ENCODE results near the gene HEMGN.

Gene HEMGN

DNA sequence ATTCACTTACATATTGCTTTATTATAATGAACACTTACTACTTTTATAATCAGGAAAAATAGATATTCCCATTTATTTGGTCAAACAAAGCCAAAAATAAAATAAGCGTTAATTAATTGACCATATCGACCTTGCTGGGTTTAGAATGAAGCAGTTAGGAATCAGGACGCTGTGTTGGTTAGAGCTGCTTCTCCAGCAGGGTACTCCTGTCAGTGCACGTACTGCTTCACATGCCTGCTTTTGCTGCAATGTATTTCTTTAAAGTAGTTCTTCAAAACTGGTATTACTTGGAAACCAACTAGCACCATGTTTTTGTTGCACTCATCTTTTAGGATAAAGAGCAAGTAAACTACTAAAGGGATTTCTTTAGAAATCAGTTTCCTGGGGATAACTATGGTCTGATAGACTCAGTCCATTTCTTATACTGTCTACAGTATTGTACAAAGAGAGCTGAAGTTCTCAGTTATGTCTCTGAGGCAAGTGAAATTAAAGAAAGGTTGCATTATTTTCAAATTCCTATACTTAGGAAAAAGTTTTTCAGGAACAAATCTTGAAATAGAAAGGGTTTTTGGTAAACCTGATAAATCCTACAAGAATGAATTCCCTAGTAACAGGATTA, 8.9 kb downstream of the HEMGN start:
- DNase-seq (ENCODE audit: low read depth) = no peak

DNA sequence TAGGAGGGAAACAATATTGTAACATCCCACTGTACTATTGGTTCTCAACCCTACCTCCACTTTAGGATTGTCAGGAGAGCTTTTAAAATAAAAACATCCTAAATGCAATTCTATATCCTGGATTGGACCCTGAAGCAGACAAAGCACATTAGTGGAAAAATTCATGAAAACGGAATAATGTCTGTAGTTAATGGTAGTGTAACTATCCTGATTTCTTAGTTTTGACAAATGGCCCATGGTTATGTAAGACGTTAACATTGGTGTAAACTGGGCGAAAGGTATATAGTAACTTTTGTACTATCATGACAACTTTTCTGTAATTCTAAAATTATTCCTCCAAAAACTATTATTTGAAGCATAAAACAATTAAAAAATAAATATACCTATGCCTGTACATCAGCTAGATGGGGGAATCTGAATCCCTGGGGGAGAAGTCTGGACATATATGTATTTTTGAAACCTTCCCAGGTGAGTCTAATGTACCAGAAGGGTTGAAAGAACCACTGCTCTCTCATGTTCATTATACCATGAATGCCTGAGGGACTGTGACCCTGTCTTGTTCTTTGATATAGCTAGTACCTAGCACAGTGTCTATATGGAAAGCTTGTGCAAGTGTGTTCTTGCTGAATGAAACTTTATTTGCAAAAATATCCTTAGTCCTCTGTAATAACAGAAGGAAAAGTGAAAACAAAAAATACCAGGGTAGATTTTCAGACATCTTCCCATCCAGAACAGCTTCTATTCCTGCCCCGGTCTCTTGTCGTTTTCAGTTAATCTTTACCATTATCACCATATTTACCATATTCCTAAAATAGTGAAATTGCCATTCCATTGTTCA, 12.3 kb downstream of the HEMGN start:
- no peak for DNase-seq (ENCODE audit: low read depth)

DNA sequence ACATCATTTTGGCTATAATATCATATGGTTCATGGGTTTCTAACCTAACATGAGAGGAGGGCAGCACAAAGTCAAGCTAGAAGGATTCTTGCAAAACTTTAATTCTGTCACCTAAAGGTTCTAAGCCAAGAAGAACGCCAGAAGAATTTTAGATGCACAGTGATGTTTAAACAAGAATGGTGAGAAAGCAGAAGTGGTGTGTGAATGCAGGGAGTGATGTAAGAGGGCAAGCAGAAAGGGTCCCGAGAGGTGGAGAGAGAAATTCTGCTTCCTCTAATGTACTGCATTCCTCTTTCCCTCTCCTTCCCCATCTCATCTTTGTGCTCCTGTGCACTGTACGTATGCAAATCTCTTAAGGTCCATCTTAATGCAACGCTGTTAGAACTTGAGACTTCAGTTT, 13.6 kb downstream of the HEMGN start:
- no peak for DNase-seq (ENCODE audit: low read depth)

DNA sequence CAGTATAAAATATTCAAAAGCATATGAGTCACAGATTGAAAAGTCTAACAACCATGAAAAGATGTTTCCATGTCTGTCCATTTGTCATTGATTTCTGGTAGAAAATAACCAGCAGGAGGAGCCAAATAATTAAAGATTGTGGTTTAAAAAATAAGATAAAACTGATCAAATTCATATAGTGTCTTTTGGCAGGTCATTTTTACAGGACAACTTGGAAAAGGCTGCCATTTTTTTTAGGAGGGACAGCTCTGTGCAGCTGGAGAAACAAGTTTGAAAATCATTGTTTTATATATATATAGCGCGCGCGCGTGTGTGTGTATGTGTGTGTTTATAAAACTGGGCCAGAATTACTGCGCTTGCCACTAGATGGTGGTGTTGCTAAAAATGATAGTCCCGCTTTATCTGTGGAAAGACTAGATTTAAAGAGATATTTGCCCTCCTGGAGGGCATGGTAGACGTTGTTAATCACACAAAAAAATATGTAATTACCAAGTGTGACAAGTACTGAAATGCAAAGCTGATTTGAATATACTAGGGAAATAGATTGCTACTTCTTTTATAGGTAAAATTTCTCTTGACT, 14.4 kb downstream of the HEMGN start:
- DNase-seq (ENCODE audit: low read depth) = peak; percentile 59

DNA sequence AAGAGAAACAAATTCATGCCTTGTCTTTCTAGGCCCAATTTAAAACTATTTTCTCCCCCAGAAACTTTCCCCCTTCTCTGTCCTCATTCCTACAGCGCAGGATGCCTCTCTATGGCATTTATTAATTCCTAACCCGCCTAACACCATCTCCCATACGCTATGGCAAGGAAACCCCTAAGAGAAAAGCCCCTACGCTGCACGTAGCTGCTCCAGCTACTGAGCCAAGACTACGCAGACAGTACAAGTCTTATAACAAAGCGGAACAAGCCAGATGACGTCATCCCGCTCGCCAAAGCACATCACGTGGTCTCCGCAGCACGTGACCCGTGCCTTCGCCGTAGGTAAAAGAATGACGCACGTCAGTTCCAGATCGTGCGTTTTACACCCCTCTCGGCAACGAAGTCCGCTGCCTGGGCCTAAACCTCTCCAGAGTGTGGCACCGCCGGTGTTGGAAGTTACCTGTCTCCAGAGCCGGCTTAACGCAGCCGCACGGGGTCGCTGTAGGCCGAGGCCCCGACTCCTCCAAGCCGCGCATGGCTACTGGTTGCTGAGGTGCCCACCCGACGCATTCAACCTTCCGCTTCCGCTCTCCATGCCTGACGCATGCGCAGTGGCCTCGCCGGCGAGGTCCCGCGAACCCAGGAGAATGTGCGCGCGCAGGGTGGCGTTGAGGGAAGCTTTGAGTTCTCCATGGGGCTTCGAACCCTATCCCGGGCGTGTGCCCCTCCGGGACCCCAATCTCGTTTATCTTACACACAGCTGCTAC, 15.8 kb downstream of the HEMGN start, which contains the start of gene TRMO:
TRMO (minus strand) TSS at position 542 of the 766 bp plus-strand sequence; CDS start at position 535, 7 bp downstream.
- peak; percentile 97 for DNase-seq (ENCODE audit: low read depth)

DNA sequence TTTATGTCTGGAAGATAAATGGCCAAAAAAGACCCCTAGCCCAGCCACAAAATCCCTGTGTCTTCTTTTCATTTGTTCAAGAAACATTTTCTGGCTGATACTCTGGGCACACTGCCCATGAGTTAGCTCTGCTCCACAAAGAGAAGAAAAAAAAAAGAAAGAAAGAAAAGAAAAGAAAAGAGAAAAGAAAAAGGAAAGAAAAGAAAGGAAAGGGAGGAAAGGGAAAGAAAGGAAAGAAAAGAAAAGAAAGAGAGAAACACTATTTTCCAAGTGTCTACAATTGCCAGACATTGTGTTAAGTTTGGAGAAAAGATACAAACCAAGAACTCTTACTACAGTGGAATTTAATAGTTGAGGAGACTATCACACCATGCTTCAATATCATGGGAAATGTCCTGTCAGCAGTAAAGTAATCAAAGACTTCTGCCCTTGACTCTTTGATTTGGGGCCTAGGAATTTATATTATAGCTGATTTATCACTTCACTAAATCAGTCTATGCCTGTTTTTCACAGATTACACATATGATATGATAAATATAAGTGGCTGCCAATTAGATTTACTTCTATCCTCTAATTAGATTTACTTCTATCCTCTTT, 18.7 kb downstream of the HEMGN start:
- DNase-seq (ENCODE audit: low read depth) = no peak

DNA sequence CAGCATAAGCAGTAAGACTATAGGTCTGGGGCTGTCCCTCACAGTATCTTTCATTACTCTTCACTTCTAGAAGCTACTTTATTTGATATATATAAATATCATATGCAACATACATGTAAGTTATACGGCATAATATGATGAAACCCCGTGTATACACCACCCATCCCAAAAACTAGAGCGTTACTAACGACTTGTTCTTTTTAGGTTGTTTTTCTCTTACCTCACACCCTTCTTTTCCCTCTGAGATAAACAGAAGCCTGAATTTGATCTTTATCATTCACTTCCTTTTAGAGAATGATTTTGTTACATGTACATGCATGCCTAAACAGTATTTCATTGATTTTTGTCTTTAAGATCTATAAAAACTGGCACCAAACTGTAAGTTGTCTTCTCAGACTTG, 19.4 kb downstream of the HEMGN start:
- DNase-seq (ENCODE audit: low read depth) = no peak

DNA sequence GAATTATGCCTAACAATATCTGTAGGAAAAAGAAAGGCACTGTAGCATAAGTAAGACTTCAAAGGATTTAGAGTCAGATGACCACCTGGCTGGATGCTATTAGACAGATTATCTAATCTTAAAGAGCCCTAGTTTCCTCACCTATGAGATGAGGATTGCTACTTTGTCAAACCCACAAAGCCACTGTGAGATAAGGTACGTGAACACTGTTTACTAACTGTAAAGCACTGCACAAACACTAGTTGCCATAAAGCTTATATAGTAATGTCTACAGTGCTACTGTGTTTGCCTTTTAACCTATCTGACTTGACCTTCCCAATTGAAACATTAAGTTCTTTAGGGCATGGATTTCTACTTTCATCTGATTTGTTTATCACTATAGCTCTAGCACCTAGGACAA, 26.0 kb downstream of the HEMGN start:
- DNase-seq (ENCODE audit: low read depth) = no peak

DNA sequence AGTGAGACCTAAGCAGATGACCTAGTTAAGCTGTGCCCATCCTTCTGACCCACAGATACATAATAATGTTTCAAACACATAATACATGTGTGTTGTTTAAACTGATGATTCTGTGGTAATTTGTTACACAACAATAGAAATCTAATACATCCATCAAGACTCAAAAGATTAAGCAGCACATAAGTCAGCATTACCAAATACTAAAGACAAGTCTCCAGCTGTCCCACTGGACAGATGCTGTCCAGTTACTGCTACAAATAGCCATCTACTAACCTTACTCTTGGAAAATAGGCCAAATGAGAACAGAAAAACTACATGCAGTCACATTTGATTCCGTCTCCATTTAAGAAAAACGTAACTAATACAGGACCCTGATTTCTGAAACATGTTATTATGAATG, 26.4 kb downstream of the HEMGN start:
- no peak for DNase-seq (ENCODE audit: low read depth)

DNA sequence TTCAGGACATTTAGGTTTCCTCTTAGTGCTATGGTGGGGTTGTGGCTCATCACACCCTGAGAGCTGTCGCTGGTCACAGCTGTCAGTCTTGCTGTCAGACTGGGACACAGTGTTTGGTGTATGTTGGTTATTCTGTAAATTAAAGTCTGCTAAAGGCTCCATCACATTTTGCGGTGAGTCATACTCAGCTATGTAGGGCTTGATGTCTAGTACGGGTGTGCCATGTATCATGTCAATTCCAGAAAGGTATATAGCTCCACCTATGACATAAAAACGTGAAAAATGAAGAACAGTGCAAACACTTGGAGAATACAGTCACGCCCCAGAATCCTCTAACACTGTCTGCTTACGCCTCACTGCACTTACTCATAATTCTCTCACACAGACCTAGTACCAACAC, 27.6 kb downstream of the HEMGN start:
- no peak for DNase-seq (ENCODE audit: low read depth)

DNA sequence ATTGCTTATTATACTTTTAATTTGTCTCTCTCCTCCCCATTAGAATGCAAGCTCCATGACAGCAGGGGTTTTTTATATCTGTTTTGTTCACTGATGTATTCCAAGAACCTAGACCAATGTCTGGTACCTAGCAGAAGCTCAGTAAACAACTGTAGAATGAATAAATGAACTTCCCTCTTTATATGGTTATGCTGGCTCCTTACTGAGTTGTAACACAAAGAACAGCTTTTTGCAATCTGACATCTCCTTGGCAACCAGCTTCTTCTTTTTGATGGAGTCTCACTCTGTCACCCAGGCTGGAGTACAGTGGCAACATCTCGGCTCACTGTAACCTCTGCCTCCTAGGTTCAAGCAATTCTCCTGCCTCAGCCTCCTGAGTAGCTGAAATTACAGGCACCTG, 29.3 kb downstream of the HEMGN start:
- no peak for DNase-seq (ENCODE audit: low read depth)

DNA sequence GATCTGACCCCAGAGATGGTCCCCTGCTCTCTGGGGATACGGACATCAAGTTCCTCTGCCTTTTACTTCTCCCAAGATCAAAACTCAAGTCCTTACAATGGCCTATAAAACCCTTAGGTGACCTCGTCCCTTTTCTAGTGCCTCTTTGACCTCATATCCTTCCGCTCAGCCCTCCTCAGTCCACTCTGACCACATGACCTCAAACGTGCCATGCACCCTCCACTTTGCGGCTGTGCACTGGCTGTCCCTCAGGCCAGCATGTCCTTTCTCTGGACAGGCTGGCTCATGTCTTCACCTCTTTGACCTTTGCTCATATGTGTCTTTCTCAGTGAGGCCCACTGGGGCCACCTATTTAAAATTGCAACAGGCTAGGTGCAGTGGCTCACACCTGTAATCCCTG, 30.3 kb downstream of the HEMGN start:
- no peak for DNase-seq (ENCODE audit: low read depth)

DNA sequence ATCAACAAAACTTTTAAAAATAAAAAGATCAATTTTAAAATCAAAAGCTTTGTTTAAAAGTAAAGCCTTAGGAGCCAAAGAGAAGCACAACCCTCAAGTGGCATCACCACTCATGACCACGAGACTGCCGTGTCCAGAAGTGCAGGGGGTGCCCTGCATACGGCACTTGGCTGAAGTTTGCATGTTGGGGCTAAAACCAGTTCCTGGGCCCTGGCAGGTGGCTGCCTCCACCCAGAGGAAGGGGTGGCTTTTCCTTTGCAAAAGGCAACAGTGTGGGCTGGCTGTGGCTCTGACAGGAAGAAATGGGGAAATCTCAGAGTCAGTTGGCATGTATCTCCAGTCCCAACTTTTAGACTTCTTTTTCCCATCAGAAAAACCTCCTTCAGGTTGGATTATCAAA, 30.9 kb downstream of the HEMGN start:
- no peak for DNase-seq (ENCODE audit: low read depth)

DNA sequence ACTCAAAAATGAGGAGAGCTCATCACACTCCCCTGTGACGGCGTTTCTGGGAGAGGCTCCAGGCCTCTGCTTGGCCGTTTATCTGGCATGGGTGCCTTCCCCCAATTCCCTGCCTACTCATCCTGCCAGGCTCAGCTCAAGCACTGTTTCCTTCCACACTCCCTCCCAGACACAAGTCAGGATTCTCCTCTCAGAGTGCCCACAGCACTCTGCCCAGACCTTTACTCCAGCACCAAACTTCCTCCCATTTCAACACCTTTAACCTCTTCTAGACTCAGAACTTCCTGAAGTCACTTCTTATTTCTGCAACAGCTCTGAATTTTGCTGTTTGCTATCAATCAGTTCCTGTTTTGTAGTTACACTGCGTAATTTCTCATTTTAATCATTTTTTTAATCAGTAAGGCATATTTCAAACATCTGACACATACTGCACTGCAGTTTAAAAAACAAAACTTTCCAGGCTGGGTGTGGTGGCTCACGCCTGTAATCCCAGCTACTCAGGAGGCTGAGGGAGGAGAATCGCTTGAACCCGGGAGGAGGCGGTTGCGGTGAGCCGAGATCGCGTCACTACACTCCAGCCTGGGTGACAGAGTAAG, 31.6 kb downstream of the HEMGN start:
- DNase-seq (ENCODE audit: low read depth) = no peak

DNA sequence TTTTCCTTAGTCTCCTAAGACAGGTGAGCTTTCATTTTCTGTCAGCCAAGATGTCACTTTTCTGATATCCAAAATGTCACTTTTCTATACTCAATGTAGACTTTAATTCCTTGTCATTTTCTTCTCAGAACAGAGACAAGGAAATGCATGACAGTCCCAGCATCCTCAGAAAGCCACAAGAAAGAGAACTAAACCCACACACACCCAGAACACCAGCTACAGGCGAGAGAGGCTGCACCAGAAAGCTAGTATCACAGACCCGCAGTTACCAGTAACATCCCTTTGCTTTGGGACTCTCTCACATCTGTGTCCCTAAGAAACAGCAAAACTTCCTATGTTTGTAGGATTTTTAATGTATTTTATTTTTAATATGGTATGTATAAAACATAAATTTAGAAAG, 32.7 kb downstream of the HEMGN start:
- DNase-seq (ENCODE audit: low read depth) = no peak

DNA sequence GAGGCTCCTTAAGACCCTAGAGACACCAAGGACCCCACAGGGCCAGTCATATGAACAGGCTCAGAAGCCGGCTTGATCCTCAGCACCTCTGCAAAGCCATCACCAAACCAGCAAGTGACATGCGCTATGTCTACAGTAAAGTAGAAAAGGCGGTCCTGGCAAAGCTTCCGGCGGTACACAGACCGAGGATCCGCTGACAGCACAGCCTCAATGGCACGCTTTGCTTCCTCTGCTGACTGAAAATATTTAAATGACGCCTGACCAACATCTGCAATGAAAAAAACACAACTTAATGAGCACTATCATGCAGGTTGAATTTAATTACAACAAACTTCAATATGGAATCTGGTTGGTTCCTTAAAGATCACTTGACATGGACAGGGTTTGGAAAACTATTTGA, 33.2 kb downstream of the HEMGN start:
- no peak for DNase-seq (ENCODE audit: low read depth)

DNA sequence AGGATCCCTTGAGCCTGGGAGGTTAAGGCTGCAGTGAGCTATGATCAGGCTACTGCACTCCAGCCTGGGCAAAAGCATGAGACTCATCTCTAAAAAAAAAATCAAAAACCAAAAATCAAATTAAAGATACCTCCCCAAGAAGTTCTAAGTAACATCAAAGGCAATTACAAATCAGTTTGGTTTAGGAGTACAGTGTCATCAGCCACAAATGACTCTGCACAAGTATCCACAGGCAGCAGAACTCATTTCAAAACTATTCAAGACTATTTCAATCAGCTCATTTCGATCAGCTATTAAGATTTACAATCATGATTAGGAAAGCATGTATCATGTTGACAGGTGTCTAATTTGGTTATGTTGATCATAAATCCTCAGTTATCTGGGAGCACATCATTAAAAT, 34.8 kb downstream of the HEMGN start:
- no peak for DNase-seq (ENCODE audit: low read depth)

DNA sequence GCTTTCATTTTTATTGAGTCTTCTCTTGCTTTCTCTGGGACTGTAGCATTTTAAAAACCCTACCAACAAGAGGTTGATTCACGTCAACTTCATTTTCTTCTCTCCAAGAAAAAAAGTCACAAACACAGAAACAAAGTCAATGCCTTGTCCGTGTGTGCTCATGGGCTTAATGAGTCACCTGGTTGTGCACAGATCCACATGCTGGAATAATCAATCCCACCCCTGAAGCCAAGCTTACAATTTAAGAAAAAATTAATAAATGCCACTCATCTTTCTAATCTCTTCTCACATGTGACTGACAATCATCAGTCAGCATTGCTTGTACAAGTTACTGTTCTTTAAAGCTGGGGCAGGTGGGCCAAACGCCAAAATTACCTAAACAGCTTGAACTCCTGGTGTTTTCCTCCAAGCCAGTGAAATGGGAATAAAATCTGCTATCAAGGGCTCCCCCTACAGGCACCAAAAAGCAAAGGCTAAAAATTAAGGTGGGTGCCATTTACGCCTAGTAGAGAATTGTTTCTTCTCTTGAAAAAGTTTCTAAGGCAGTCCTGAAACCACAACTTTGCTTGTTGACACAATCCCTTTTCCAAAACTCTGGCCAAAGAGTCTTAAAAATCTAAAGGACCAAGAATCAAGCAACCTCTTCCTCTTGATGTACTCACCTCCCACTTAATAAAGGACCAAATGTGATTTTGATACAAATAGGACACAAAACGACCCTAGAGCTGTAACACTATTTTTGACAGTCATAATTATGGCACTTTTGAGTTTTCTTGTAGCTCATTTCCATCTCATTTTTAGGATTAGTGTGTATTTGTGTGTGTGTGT, 37.0 kb downstream of the HEMGN start:
- DNase-seq (ENCODE audit: low read depth) = no peak

DNA sequence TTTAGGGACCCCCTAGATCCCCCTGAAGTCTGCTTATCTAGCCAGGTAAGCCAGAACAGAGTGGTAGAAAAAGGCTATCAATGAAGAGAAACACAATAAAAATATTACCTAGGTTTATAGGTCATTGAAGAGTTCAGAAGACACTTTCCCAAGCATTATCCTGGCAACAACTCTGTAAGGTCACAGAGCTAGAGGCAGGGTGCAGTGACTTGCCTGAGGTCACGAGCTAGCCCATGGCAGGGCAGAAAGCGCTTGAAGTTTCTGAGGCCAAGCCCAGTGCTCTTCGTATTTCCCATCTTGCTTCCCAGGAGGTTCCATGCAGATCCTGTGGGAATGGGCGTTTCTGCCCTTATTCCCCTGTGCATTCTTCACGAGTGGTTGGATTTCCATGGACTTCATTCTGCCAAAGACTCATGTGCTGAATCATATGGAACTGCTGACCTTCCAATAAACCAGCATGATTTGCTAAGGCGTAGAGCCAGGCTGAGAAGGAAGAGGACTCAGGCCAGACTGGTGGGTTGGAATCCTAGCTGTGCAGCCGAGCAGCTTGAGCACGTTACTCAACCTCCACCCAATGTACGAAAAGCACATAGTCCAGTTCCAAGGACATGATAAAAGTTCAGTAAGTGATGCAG, 37.8 kb downstream of the HEMGN start:
- DNase-seq (ENCODE audit: low read depth) = no peak

DNA sequence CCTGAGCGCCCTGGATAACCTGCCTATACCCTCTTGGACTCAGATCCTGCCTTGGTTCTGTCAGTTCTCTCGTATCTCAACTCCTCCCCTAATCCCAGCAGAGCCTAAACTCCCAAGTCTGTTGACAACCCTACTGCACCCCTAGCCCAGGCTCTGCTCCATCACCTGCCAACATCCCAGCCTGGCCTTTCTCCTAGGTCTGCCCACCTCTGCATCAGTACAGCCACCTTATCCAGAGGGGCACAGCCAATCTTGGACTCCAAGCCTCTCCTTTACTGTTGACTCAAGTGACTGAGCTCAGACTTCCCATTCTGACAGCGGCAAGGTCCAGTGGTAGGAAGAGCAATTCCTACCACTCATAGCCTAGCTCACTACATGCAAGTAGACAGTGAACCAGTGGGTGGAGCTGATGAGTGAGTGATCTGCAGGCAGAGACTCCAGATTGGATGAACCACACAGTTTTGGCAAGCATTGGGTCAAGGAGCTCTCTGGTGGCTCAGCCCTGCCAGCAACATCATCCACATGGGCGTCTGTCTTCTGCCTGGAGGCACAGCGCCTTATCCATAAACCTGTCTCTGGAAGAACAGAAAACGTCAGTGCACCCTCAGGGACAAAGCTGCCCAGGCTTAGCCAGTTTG, 42.2 kb downstream of the HEMGN start:
- DNase-seq (ENCODE audit: low read depth) = no peak
